HG03354 (cell line): Measurements from ENCODE around the gene ZDHHC7.
A peak's percentile ranks its signal among the peaks of the same experiment; 100 is the strongest.
"Not testable (repeated sequence)": the region's sequence is repeated elsewhere in the genome, so short reads cannot be mapped to it uniquely, and the experiment has no call there.

Experiments used
- ATAC-seq: cut with Tn5 transposase; IDR thresholded peaks from one replicate; pipeline ENCODE4 v1.9.1; 2021; ENCODE audit warnings: mild to moderate bottlenecking; ENCODE audit not compliant: unreplicated experiment, poor library complexity, severe bottlenecking

The ZDHHC7 gene

DNA sequence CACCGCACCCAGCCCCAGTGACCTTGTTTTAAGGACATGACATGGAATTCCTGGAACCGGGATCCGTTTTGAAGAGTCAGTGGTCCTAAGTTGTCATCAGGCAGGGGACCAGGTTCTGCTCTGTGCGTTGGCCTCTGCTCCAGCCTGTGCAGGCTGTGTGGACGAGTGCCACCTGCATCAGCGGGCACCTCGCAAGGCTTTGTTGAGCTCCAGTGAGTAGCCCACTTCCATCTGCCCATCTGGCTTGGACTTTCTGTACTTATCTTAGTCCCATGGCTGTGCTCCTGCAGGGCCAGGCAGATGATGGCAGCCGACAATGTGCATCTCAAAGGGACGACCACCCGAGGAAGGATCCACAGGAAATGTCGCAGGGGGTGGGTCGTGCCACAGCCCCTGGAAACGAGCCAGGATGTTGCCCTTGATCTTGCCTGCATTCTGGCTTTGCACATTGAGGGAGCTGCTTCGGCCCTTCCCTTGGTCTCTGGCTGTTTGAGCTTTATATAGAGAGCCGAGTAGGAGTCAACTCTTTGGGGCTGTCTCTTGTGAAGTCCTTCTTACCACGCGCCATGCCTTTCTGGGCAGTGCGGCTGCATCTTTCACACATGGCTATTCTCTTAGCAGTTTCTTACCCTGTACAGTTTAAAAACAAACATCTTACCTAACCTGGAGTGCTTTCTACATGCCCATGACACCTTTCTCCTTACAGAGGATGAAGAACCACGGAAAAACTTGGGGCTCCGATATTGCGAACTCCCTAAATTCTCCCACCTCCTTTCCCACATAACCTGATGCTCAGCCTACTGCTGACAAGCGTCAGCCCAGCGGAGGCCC is 34.5 kb upstream of the ZDHHC7 start:
- ATAC-seq = no peak

DNA sequence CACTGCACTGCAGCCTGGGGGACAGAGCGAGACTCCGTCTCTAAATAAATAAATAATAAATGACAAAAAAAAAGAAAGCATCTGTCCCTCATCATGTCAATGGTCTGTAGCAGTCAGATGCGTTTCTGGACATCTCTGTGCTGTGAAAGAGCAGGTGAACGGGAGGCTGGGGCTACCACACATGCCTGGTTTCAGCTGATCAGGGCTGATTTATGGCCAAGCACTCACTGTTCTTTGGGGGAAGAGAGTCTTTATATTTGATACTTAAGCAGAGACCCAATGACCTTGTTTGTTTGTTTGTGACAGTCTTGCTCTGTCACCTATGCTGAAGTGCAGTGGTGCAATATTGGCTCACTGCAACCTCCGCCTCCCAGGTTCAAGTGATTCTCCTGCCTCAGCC is 33.7 kb upstream of the ZDHHC7 start:
- no peak for ATAC-seq

DNA sequence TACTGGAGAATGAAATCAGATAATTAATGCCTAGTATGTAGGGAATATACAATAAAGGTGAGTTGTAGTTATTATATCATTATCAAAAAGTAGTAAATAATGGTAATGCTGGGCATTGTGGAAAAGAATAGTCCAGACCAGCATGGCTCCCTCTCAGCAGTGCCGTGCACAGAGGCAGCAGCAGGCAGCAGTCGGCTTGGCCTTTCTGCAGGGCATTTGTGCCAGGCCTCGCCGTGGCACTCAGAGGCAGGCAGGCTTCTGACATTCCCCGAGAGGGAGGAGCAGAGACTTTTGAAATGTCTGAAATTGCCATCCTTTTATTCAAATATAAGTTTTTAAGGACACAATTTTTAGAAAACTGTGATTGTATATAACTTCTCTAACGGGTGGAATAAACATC is 31.3 kb upstream of the ZDHHC7 start:
- no peak for ATAC-seq

DNA sequence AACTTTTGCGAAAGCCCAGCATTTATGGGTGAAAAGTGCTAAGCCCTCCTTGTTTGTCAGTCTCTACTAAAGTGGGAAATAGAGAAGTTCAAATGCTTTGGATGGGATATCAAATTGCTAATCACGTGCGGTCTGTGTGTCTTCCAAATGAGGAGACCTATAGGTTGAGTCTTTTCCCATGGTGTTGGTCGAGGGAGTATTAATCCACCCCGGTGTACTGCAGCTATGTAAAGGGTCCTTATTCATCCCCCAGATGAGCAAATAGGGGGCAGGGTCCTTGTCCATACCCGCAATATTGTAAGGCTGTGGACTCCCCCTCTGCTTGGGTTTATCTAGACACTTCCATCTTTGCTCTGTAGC is 30.8 kb upstream of the ZDHHC7 start:
- no peak for ATAC-seq

DNA sequence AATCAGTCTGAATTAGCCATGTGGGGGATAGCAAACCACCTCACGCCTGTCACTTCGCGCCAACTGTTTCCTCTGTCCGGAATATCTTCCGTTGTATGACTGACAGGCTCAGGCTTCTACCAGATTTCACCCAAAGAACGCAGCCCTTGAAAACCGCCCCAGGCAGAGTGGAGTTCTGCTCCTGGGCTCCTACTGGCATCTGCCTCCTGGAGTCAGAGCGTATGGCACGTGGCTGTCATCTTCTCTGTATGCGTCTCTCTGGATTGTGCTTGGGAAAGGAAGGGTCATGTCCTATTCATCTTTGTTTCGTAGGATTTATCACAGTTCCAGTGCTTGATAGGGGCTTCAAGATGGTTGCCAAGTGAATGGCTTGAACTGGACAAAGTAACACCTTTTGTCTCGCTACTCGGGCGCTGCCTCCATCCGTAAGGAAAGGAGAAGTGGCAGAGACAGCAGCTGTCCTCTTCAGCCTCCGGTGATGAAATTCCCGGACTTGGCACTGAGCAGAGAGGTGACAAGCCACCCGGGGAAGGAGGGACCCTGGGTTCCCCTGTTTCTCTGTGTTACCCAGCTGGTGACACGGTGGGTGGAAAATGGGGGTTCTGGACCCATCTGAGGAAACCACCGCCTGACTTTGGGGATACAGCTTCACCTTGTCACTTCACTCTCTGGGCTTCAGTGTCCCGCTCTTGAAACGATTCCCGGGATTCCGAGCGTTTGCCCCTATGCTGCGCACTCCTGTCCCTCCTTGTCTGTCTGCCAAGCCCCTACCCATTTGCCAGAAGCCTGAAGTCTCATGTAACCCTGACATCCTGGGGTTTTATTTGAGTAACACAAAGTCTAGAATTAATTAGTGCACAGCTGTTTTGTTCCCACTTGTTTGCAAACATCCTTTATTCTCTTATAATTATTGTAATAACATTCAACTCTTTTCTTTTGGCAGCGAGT is 30.2 kb upstream of the ZDHHC7 start:
- no peak for ATAC-seq

DNA sequence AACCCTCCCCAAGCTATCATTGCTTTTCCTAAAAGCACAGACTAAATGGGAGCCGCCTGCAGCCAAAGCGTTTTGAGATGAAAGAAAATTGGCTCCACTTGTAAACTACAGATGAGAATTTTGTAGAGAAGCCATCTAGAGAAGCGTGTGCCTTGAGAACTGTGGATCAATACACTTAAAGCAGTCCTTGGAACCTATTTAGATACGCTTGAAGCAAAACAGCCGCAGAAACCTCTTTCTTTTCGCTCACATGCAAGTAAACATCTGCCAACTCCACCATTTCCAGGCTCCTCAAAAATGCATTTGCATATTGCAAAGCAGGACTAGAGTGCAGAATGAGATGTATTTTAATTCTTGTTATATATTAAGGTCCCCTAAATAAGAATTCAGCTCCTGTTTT is 29.4 kb upstream of the ZDHHC7 start:
- no peak for ATAC-seq

DNA sequence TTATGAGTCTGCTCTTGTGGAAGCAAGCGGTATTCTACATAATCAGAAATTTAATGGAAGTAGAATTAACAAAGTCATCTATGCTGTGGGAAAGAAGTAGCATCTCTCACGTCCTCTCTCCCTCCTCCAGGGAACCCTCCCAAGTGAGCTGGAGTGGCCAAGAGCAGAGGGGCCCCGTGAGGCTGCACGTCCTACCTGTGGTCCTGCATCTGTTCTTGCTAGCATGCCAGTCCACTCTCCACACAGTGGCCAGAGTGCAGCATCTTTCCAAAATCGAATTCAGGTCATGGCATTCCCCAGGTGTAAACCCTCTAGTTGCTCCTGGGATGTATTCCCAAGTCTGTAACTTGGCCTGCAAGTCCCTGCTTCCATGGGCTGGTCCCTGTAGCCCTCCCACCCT is 26.4 kb upstream of the ZDHHC7 start:
- no peak for ATAC-seq

DNA sequence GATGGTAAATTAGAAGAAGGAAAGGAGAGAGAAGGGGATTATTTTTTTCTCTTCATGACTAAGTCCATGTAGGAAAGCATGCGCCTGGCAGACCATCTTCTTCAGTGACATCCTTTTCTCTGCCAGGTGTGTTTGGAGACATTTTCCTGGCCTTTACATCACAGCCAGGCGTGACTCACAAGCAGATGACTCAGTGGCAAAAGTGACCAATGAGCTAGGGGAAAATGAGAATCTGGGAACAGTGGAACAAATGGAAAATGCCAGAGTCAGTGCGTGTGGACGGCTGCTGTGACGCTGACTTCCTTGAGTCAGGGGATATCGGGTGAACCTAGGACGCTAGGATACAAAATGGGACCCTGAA is 25.7 kb upstream of the ZDHHC7 start:
- no peak for ATAC-seq

DNA sequence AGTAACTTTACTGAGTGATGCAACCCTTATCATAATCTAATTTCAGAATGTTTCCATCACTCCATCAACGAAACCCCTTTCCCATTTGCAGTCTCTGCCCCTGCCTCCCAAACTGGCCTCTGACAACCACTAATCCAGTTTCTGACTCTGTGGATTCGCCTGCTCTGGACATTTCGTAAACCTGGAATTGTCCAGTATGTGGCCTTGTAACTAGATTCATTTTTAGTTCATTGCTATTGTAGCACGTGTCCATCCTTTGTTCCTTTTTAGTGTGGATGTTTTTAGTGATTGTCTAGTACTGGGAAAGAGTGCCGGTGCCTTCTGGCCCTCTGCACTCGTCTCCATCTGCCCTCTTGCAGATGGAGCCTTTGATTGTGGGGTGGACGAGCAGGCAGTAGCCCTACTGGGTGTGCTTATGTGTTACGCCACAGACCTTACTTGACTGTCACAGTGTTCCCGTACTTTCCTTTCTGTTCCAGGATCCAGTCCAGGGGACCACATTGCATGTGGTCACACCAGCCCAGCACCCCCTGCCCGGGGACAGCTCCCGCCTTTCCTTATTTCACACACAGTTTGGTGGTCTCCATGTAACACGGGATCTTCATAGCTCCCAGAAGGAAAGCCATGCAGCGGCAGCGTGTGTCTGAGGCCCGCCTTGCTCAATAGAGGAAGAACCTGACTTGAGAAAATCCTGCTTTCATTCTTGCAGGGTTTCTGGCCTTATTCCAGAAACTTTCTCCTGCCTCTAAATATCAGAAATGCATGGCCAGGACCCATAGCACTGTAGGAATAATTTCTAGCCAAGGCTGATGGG is 25.1 kb upstream of the ZDHHC7 start:
- no peak for ATAC-seq

DNA sequence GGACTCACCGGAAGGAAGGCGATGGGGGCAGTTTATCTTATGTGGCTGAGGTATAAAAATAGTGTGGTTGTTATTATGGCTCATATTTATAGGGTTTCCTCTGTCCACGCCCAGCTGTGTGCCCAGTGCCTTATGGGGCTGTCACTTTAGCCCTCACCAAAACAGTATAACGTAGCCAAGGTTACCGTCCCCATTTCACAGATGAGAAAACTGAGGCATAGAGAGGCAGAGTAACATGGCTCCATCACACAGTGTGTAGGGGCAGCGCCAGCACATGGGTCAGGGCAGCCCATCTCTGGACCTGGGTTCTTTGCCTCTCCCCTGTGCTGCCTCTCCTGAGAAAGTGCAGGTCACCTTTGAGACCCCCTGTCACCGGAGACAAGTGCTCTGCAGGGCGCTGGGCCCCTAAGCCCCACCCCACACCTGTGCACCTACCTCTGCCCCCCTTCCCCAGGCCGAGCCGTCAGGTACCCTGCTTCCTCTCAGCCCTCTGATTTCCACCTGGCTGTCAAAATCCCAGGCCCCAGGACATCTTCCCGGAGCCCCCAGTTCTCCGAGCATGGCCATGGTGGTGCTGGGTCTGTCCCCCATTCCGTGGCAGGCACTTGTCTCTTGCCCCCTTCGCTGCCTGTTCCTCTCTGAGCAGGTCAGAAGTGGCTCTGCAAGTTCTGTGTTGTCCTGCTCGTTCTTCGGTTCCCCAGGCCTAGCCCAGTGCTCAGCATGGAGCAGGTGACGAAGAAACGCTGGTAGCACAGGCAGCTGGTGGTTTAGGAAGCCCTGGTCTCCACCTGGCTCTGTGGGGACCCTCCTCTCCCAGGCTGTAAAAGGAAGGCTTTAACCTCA is 23.5 kb upstream of the ZDHHC7 start:
- no peak for ATAC-seq

DNA sequence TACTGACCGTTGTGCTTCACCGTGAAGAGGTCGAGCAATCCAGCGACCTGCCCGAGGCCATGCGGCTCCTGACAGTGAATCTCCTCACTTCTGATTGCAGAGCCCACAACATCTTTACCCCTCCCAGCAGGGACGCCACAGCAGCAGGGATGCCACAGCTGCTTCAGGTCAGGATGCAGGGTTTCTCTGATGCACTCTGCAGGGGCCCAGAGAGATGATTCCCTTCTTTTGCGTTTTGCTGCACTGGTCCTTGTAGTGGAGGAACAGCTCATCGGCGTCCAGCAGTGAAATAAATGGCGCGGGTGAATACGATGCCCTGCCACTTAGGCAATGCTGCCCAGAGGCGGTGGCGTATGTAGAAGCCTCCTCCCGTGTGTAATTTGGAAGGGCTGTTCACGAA is 21.8 kb upstream of the ZDHHC7 start:
- ATAC-seq = no peak

DNA sequence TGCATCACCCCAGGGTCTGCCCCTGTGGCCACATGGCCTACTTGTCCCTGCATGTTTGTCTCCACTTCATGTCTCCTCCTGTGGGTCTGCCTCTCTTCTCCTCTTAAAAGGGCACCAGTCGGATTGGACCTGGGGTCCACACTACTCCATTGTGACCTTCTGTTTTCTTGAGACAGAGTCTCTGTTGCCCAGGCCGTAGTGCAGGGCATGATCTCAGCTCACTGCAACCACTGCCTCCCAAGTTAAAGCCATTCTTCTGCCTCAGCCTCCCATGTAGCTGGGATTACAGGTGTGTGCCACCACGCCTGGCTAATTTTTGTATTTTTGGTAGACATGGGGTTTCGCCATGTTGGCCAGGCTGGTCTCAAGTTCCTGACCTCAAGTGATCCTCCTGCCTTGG is 20.9 kb upstream of the ZDHHC7 start:
- not testable (repeated sequence) for ATAC-seq

DNA sequence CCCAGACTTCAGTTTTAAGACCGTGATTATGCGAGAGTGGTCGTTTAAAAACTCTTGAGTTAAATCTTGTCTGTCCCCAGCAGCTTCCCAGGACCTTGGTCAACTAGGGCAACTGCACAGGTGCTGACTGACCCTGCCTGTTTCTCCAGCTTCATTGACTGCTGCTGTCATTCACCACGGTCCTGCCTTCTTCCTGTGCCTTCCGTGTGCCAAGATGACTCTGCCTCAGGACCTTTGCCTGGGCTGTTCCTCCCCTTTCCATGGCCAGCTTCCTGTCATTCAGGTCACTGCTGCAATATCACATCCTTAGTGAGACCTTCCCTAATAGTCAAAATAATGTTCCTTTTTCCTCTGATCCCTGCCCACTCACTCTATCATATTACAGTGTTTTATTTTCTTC is 20.1 kb upstream of the ZDHHC7 start:
- no peak for ATAC-seq

DNA sequence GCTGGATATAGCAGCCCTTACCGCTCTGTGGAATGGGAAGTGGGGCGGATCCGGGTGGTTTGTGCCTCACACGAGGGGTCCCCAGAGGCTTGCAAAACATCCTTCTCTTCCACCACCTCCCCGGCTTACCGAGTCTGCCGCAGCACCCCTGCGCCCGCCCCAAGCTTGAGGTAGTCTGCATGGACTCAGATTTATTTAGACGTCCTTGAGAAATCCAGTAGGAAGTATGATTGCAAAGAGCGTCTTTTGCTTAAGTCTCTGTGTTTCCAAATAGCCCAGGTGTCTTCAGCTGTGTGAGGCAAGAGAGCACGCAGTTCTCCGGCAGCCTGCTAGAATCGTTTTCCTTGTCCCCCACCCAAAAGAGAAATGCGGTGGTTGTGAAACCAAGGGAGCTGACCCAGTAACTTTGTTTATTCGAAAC is 18.7 kb upstream of the ZDHHC7 start:
- no peak for ATAC-seq

DNA sequence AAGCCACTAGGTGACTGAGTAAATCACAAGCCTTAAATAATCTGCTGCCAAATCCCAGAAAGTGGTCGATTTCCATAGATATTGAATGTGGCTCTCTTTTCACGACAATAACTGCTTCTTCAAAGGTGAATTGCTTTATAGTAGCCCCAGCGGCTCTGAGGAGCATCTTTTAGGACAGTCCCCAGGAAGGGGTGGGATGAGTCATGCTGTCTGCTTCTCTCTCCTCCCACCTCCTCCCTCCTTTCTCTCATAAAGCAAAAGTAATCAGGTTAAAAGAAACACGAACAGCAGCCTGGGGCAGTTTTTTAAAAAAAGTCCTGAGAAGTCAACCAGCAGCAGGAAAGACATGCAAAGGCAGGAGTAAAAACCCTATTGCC is 18.1 kb upstream of the ZDHHC7 start:
- ATAC-seq = no peak

DNA sequence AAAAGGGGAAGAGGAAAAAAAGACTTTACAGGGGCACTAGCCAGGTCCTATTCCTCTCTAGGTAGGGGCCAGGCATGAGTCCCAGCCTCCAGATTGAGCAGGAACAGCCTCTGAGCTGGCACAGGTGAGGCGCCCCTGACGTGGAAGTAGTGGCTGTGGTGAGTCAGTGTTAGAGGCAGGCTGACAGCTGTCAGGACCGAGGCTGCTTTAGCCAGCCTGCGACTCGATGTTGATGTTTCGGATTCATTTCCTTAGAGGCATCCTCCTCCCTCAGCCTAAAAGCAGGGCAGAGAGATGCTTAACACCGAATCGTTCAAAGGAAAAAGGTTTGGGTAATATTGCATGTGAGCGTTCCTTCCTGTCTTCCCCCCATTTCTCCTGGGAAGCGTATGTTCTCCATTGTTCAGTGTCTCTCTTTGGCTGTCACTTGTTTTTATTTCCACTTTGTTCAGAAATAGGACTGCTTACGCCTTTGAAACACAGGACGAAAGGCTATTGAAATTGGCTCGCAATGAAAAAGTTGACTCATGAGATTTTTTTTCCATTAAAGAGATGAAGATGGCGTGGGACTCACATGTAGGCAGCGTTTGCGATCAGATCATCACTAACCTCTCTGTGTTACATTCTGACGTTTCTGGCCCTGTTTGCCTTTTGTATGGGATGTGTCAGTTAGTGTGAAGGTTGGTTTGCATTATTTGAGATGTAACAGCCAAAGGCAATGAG is 17.5 kb upstream of the ZDHHC7 start:
- peak; percentile 49 for ATAC-seq

DNA sequence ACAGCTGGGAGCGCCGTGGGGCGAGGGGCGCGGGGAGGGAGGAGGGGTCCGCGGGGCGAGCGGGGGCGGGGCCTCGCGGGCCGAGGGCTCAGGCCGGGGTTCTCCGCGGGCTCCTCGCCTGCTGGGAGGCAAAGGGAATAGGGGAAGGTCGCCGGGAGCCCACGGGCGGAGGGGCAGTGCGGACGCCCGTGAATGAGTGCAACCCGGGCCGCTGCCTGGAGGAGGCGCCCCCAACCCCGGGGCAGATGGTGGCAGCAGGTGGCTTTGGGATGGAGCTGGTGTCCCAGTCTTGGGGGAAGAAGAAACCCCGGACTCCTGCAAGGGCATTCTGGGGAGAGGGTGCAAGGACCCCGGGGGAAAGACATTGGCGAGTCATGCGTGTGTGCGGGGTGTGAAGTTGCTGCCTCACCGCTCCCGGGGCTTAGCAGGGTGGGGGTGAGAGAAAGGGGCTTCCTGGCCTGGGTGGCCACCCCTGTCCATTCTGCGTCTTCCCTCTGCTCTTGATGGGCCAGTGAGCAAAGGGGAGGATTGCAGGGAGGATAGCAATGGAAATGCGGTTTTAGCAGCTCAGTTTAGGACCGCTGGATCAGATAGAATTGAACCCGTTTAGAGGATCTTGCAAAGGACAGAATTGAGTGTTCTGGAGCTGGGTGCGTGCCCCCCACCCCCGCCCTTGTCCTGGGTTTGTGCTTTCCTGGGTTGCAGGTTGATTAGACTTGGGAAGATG is 16.8 kb upstream of the ZDHHC7 start:
- peak; percentile 24 for ATAC-seq

DNA sequence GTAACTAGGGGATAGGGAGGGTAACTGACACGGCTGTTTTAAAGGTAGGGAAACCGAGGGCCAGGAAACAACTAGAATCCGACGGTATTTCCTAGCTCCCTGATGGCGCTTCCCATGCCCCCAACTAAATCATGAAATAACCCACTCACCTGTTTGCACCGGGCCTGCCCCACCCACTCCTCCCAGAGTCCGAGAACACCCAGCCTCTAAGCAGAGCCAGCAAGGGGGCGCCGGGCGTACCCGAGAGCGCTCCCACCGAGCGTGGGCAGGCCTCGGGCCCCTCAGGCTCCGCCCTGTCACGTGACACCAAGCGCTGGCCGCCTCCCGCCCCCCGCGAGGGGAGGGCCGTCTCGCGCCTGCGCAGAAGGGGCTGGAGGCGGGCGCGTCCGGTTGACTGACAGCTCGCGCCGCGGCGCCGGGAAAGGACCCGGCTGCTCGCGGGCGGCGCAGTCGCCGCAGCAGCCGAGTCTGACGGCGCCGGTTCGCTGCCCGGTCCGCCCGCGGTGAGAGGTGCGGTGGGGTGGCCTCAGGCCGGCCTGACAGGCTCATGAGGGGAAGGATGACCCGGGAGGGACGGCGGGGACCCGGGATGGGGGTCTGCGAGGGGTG is 16.1 kb upstream of the ZDHHC7 start, which contains the start of gene KIAA0513:
Gene KIAA0513 (plus strand): TSS at position 447 of the 609 bp plus-strand sequence. CDS start 39,277 bp downstream, outside the sequence.
- peak; percentile 83 for ATAC-seq
